H1 (cell line): ENCODE data around the gene SLC35F3. TPM values are rescaled to one million over a fixed set of nuclear protein-coding genes. Genes with fewer than 3 reads are reported as not detected.

Experiments
- CTCF ChIA-PET: fragments of 300-600 bp; sonication (Branson Sonifier 250); formaldehyde crosslinking; loops from one replicate; lab custom pipeline; 2021; ENCODE audit not compliant: partially characterized antibody; lab: Charles Lee
- POLR2A ChIA-PET: fragments of 300-600 bp; sonication (Branson Sonifier 250); formaldehyde crosslinking; loops from one replicate; lab custom pipeline; 2021; ENCODE audit warnings: inconsistent platforms; ENCODE audit not compliant: partially characterized antibody; lab: Charles Lee
- DNase-seq, 2 experiments: peaks; one replicate each; pipeline versions ENCODE4 v3.0.0 to v3.0.0-alpha.2; 2010 to 2022; ENCODE audit warnings: low spot score in 2 of 2, low read depth in 1 of 2, mixed read lengths in 1 of 2
- FAIRE-seq: peaks from 2 replicates; lab custom pipeline; 2011; peaks lifted over from hg19 to GRCh38; lab: Jason Lieb, UNC
- H2AFZ ChIP-seq: 2 replicates; pipeline ENCODE4 v1.8.1; 2012; ENCODE audit warnings: low read length, inconsistent platforms
- H2AK5ac ChIP-seq: 2 replicates; pipeline ENCODE4 v1.6.1; 2013; ENCODE audit warnings: low read depth, low read length
- H2BK120ac ChIP-seq: replicated peaks from 2 replicates; pipeline ENCODE3; 2013; ENCODE audit warnings: low read depth, low read length, inconsistent platforms
- H2BK12ac ChIP-seq: 2 replicates; pipeline ENCODE4 v1.6.1; 2013; ENCODE audit warnings: low read depth, low read length
- H2BK15ac ChIP-seq: 2 replicates; pipeline ENCODE4 v1.6.1; 2013; ENCODE audit warnings: low read length
- H2BK20ac ChIP-seq: 2 replicates; pipeline ENCODE4 v1.6.1; 2013; ENCODE audit warnings: low read length
- H2BK5ac ChIP-seq: 2 replicates; pipeline ENCODE4 v1.6.1; 2013; ENCODE audit warnings: low read depth, low read length
- H3K14ac ChIP-seq: 2 replicates; pipeline ENCODE4 v1.6.1; 2013; ENCODE audit warnings: inconsistent platforms; ENCODE audit not compliant: insufficient read length
- H3K18ac ChIP-seq: 2 replicates; pipeline ENCODE4 v1.6.1; 2013; ENCODE audit warnings: low read length; ENCODE audit errors: extremely low read depth
- H3K23ac ChIP-seq: 2 replicates; pipeline ENCODE4 v1.6.1; 2013; ENCODE audit warnings: inconsistent platforms; ENCODE audit not compliant: insufficient read length
- H3K23me2 ChIP-seq: 2 replicates; pipeline ENCODE4 v1.6.1; 2013; ENCODE audit warnings: low read depth, low read length
- H3K27ac ChIP-seq: 2 replicates; pipeline ENCODE4 v1.6.1; 2011; ENCODE audit warnings: low read depth, low read length, inconsistent platforms
- H3K27me3 ChIP-seq, 4 experiments: replicated peaks in 1 of 4; 1 replicate in 1 of 4; 2 replicates in 3 of 4; pipeline versions ENCODE4 v1.6.1 to v1.8.1; 2011 to 2013; ENCODE audit warnings: low read length in 3 of 4, mild to moderate bottlenecking in 3 of 4, inconsistent platforms in 2 of 4, mixed read lengths in 2 of 4, moderate library complexity in 1 of 4; ENCODE audit not compliant: control insufficient read depth in 3 of 4, insufficient read depth in 3 of 4; ENCODE audit errors: extremely low read depth in 1 of 4
- H3K36me3 ChIP-seq, 4 experiments: 2 replicates each; pipeline versions ENCODE4 v1.6.1 to v1.8.1; 2011 to 2013; ENCODE audit warnings: mild to moderate bottlenecking in 4 of 4, low read length in 3 of 4, moderate library complexity in 2 of 4, control low read depth in 1 of 4, inconsistent platforms in 1 of 4; ENCODE audit not compliant: insufficient read depth in 4 of 4, control insufficient read depth in 2 of 4
- H3K4ac ChIP-seq: replicated peaks from 2 replicates; pipeline ENCODE3; 2013; ENCODE audit warnings: low read length, low read depth, mixed read lengths, inconsistent platforms; ENCODE audit not compliant: insufficient read length
- H3K4me1 ChIP-seq, 4 experiments: replicated peaks in 1 of 4; 1 replicate in 1 of 4; 2 replicates in 3 of 4; pipeline versions ENCODE4 v1.6.1 to v1.8.1; 2011 to 2013; ENCODE audit warnings: low read length in 3 of 4, inconsistent platforms in 2 of 4, mixed read lengths in 1 of 4; ENCODE audit not compliant: insufficient read depth in 4 of 4, control insufficient read depth in 3 of 4
- H3K4me2 ChIP-seq, 2 experiments: 2 replicates each; pipeline versions ENCODE4 v1.6.1 to v1.8.1; 2011 to 2013; ENCODE audit warnings: low read depth in 2 of 2, low read length in 2 of 2, control low read depth in 1 of 2, inconsistent platforms in 1 of 2, mild to moderate bottlenecking in 1 of 2; ENCODE audit not compliant: insufficient read depth in 1 of 2
- H3K4me3 ChIP-seq, 4 experiments: fragments of 200-600, 300-600 bp in 1 of 4; sonication (generic), shearing (Covaris generic), sonication (Bioruptor Twin) in 1 of 4; 2 replicates each; pipeline versions ENCODE4 v1.5.1 to v1.8.1; 2011 to 2016; ENCODE audit warnings: low read length in 4 of 4, low read depth in 3 of 4, control low read depth in 2 of 4, inconsistent platforms in 2 of 4, mild to moderate bottlenecking in 2 of 4, mixed read lengths in 1 of 4, moderate library complexity in 1 of 4; ENCODE audit not compliant: insufficient read depth in 2 of 4; ENCODE audit errors: extremely low read depth in 1 of 4
- H3K56ac ChIP-seq: replicated peaks from 2 replicates; pipeline ENCODE3; 2013; ENCODE audit warnings: low read depth, mild to moderate bottlenecking, mixed read lengths, low read length, inconsistent platforms; ENCODE audit not compliant: insufficient read length
- H3K79me1 ChIP-seq: 2 replicates; pipeline ENCODE4 v1.6.1; 2013; ENCODE audit warnings: low read depth, low read length, control low read depth
- H3K79me2 ChIP-seq, 2 experiments: 2 replicates each; pipeline versions ENCODE4 v1.6.1 to v1.8.1; 2012 to 2013; ENCODE audit warnings: low read length in 2 of 2, mild to moderate bottlenecking in 2 of 2, inconsistent platforms in 1 of 2; ENCODE audit not compliant: insufficient read depth in 2 of 2, control insufficient read depth in 1 of 2
- H3K9ac ChIP-seq, 4 experiments: replicated peaks in 1 of 4; 1 replicate in 1 of 4; 2 replicates in 3 of 4; pipeline versions ENCODE4 v1.6.1 to v1.8.1; 2011 to 2013; ENCODE audit warnings: low read depth in 3 of 4, low read length in 3 of 4, control low read depth in 2 of 4, mild to moderate bottlenecking in 2 of 4, moderate library complexity in 2 of 4, inconsistent platforms in 1 of 4; ENCODE audit errors: extremely low read depth in 1 of 4
- H3K9me3 ChIP-seq, 2 experiments: 2 replicates each; pipeline versions ENCODE4 v1.6.1 to v1.8.1; 2012 to 2013; ENCODE audit warnings: mild to moderate bottlenecking in 2 of 2, moderate library complexity in 2 of 2, control low read depth in 1 of 2, inconsistent platforms in 1 of 2, low read depth in 1 of 2, low read length in 1 of 2, mixed read lengths in 1 of 2; ENCODE audit not compliant: insufficient read depth in 2 of 2
- H4K20me1 ChIP-seq, 2 experiments: replicated peaks in 1 of 2; 2 replicates each; pipeline versions ENCODE3 to v1.8.1; 2011 to 2013; ENCODE audit warnings: inconsistent platforms in 2 of 2, low read length in 2 of 2, mild to moderate bottlenecking in 1 of 2; ENCODE audit not compliant: insufficient read depth in 2 of 2, control insufficient read depth in 1 of 2
- H4K5ac ChIP-seq: 2 replicates; pipeline ENCODE4 v1.6.1; 2013; ENCODE audit warnings: low read length, low read depth, mixed read lengths, inconsistent platforms; ENCODE audit not compliant: insufficient read length
- H4K8ac ChIP-seq: 2 replicates; pipeline ENCODE4 v1.8.0; 2013; ENCODE audit warnings: mild to moderate bottlenecking, moderate library complexity, low read length, inconsistent platforms; ENCODE audit not compliant: insufficient read depth; ENCODE audit errors: extremely low read depth
- H4K91ac ChIP-seq: replicated peaks from 2 replicates; pipeline ENCODE3; 2013; ENCODE audit warnings: low read length, mixed read lengths, inconsistent platforms; ENCODE audit not compliant: insufficient read length
- ATF2 ChIP-seq: IDR thresholded peaks from 2 replicates; pipeline ENCODE4 v1.6.1; 2012; ENCODE audit warnings: low read length, inconsistent platforms
- BRCA1 ChIP-seq: IDR thresholded peaks from 2 replicates; pipeline ENCODE4 v1.6.1; 2012; ENCODE audit warnings: low read depth, low read length, improper control_type of control experiment
- GABPA ChIP-seq: IDR thresholded peaks from 2 replicates; pipeline ENCODE4 v1.6.1; 2011; ENCODE audit warnings: mild to moderate bottlenecking, low read length, moderate library complexity, borderline replicate concordance; ENCODE audit not compliant: insufficient read depth
- NRF1 ChIP-seq: IDR thresholded peaks from 2 replicates; pipeline ENCODE4 v1.6.1; 2011; ENCODE audit warnings: mild to moderate bottlenecking, low read depth, low read length, improper control_type of control experiment
- SIX5 ChIP-seq: IDR thresholded peaks from 2 replicates; pipeline ENCODE4 v1.6.1; 2011; ENCODE audit warnings: mild to moderate bottlenecking, low read depth, low read length
- SRF ChIP-seq: IDR thresholded peaks from 2 replicates; pipeline ENCODE4 v1.6.1; 2011; ENCODE audit warnings: mild to moderate bottlenecking, low read depth, low read length, moderate library complexity
- TEAD4 ChIP-seq: IDR thresholded peaks from 2 replicates; pipeline ENCODE4 v1.6.1; 2012; ENCODE audit warnings: low read depth, low read length, inconsistent platforms, mixed read lengths
- WGBS, 2 experiments: shearing (Covaris generic) in 1 of 2; methylation state at CpG; one replicate each; pipeline versions ENCODE4 v1.1.6 to v1.1.7; 2013 to 2015; ENCODE audit warnings: low lambda C conversion rate in 2 of 2, mixed read lengths in 2 of 2, inconsistent platforms in 1 of 2, low coverage in 1 of 2, missing lambda C conversion rate in 1 of 2; ENCODE audit not compliant: insufficient replicate concordance in 2 of 2, insufficient coverage in 1 of 2, insufficient read length in 1 of 2; ENCODE audit errors: extremely low coverage in 1 of 2, missing lambda C conversion rate in 1 of 2; 5-methylcytosine and 5-hydroxymethylcytosine counted together
- polyA plus RNA-seq, 7 experiments: library from polyadenylated mRNA; depleted of rRNA in 3 of 7; stranded (reverse) in 5 of 7; unstranded in 2 of 7; fragments of >200 nt in 5 of 7; fragments of 200-250 nt in 2 of 7; gene quantifications; 1 replicate in 5 of 7; 2 replicates in 1 of 7; 4 replicates in 1 of 7; pipeline versions ENCODE4 v1.2.1 to v1.2.3, GENCODE V29; 2011 to 2013; ENCODE audit warnings: missing spikeins in 2 of 7, mixed read lengths in 2 of 7
- total RNA-seq: library from RNA; stranded (reverse); fragmentation: NEBNext Ultra II Directional; extraction: Animal tissue kit (Norgen Biotek cat#: 25700); gene quantifications from 2 replicates; pipeline ENCODE4 v1.2.1, GENCODE V29; 2021

The SLC35F3 gene
- total and polyA plus RNA-seq, 2 of the 8 experiments (the other 6 are each of a cell fraction or from before 2014, with no cell fraction given): 0.78 to 1.2 TPM

DNA sequence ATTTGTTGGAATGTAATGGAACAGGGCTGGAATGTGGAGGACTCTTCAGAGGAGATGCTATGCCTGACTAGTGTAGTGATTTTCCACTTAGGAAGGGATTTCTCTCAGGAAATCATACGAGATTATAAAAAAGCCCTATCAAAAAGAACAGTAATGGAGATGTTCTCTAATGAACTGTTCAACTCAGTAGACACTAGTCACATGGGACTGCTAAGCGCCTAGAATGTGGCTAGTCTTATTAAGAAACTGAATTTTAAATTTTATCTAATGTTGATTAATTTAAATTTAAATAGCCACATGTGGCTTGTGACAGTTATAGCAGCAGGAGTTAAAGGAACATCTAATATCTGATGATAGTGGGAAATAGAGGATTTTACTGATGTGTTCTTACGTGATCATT, 94.0 kb downstream of the SLC35F3 start:
- Histone ChIP-seq H4K8ac (no peak overlapping the region), H3K18ac (no peak overlapping the region), H3K23ac (no peak overlapping the region), H3K79me1 (no peaks in the 10 kb centered on the region), H3K14ac (no peak overlapping the region), H3K4me2 (no peak overlapping the region), H4K5ac (no peak overlapping the region), H3K4me3 (no peak overlapping the region), H2BK120ac (no peak overlapping the region), H3K9me3 (no peaks in the 10 kb centered on the region), H3K27me3 (no peaks in the 10 kb centered on the region), H2BK5ac (no peak overlapping the region), H2BK20ac (no peak overlapping the region), H3K4ac (no peak overlapping the region), H3K36me3 (no peaks in the 10 kb centered on the region), H3K23me2 (no peaks in the 10 kb centered on the region; the same call in 1 of the 2 replicates), H3K4me1 (peaks cover 0 to 10% (median 5%) of the 10 kb centered on the region in 4 experiments; a peak in 3 of 7 replicates), H3K79me2 (no peaks in the 10 kb centered on the region), H2AFZ (no peak overlapping the region), H2BK12ac (no peak overlapping the region), H4K20me1 (no peaks in the 10 kb centered on the region), H3K9ac (no peak overlapping the region)
- POLR2A ChIA-PET: no interaction called here
- CTCF ChIA-PET: no interaction called here
- TF ChIP-seq SRF (no peak), TEAD4 (no peak), NRF1 (no peak), GABPA (no peak), SIX5 (no peak), BRCA1 (no peak), ATF2 (no peak)
- TF ChIP-seq, all 59 proteins: peak for 0
- no peak overlapping the region for H3K56ac ChIP-seq
- FAIRE-seq: no peak
- no peak overlapping the region for H3K27ac ChIP-seq
- H4K91ac ChIP-seq: no peak overlapping the region
- no peak for DNase-seq
- no peak overlapping the region for H2AK5ac ChIP-seq
- 92% methylated on average over 3 of the region's 3 CpGs; no CpG with 5 or more reads in 1 of the 2 experiments for WGBS, 2 experiments
- no peak overlapping the region for H2BK15ac ChIP-seq
